Vagina (tissue), 2 donors: Measurements from ENCODE around the gene TTC13. TPM values are rescaled to one million over a fixed set of nuclear protein-coding genes. Genes with fewer than 3 reads are reported as not detected.

Experiments
- DNase-seq, 2 donors: peaks; one replicate each; pipeline ENCODE4 v3.0.0-alpha.2; 2017; ENCODE audit errors: extremely low spot score in 2 of 2
- H3K27ac ChIP-seq: fragments of 200-600 bp; sonication (generic); one replicate; pipeline ENCODE4 v1.5.1; 2019
- H3K27me3 ChIP-seq: fragments of 200-600 bp; sonication (generic); one replicate; pipeline ENCODE4 v1.5.1; 2019
- H3K36me3 ChIP-seq, 2 donors: fragments of 200-600 bp; sonication (generic); one replicate each; pipeline ENCODE4 v1.5.1; 2017 to 2019
- H3K4me1 ChIP-seq: fragments of 200-600 bp; sonication (generic); one replicate; pipeline ENCODE4 v1.5.1; 2019
- H3K4me3 ChIP-seq, 2 donors: fragments of 200-600 bp; sonication (generic); 1 replicate in 1 of 2; 2 replicates in 1 of 2; pipeline ENCODE4 v1.5.1; 2016 to 2019
- H3K9me3 ChIP-seq: fragments of 200-600 bp; sonication (generic); one replicate; pipeline ENCODE4 v1.5.1; 2019
- CTCF ChIP-seq, 3 experiments: fragments of 450-650 bp in 2 of 3; fragments of 200-600 bp in 1 of 3; sonication (generic) in 1 of 3; IDR thresholded peaks; one replicate each; pipeline ENCODE4 v1.5.1; 2017 to 2019; ENCODE audit warnings: antibody characterized with exemption in 3 of 3, mild to moderate bottlenecking in 2 of 3, moderate library complexity in 2 of 3
- POLR2A ChIP-seq, 2 donors: fragments of 450-650 bp; IDR thresholded peaks; one replicate each; pipeline ENCODE4 v1.6.1; 2017; ENCODE audit warnings: antibody characterized with exemption in 2 of 2, mild to moderate bottlenecking in 2 of 2, moderate library complexity in 2 of 2
- POLR2AphosphoS5 ChIP-seq, 2 donors: sonication (generic); formaldehyde crosslinking; IDR thresholded peaks; one replicate each; pipeline ENCODE4 v1.9.0; 2017; ENCODE audit warnings: antibody characterized with exemption in 2 of 2, mild to moderate bottlenecking in 2 of 2, low read depth in 1 of 2; ENCODE audit not compliant: insufficient read depth in 1 of 2
- intact Hi-C: fragments of 100-400 bp; cut with DNase I; formaldehyde crosslinking; loops from one replicate; pipeline ENCODE4 v1.15.1; 2023
- total RNA-seq: library from RNA; depleted of rRNA; stranded (reverse); fragments of >200 nt; gene quantifications from one replicate; pipeline ENCODE4 v1.2.3, GENCODE V29; 2016

TTC13 gene
- total RNA-seq, 1 donor from 2014 or later = 37.1 TPM

GRCh38 chr1:230906226-230906625 lies 72.4 kb downstream of the TTC13 start:
- no peaks in the 10 kb centered on the region for H3K27me3 ChIP-seq
- H3K36me3 ChIP-seq = peaks cover 0 to 7% of the 10 kb centered on the region in 2 donors
- TF ChIP-seq CTCF (IDR thresholded peaks at IDR 0.05) (no peak), POLR2A (IDR thresholded peaks at IDR 0.05) (no peak), POLR2AphosphoS5 (IDR thresholded peaks at IDR 0.05; ENCODE audit: insufficient read depth in 1 of 2, low read depth in 1 of 2) (no peak)
- H3K4me1 ChIP-seq = peaks cover 12% of the 10 kb centered on the region
- no peaks in the 10 kb centered on the region for H3K9me3 ChIP-seq
- H3K27ac ChIP-seq = peak overlapping the region; percentile 41
- H3K4me3 ChIP-seq = no peak overlapping the region
- DNase-seq = no peak
- intact Hi-C loops = no loop called here

GRCh38 chr1:230905733-230906132 lies 72.9 kb downstream of the TTC13 start:
- TF ChIP-seq CTCF (IDR thresholded peaks at IDR 0.05) (no peak), POLR2AphosphoS5 (IDR thresholded peaks at IDR 0.05; ENCODE audit: insufficient read depth in 1 of 2, low read depth in 1 of 2) (no peak), POLR2A (IDR thresholded peaks at IDR 0.05) (no peak)
- Histone ChIP-seq H3K4me3 (no peak overlapping the region), H3K36me3 (peaks cover 0 to 7% of the 10 kb centered on the region in 2 donors), H3K27me3 (no peaks in the 10 kb centered on the region), H3K27ac (peak overlapping the region; percentile 41), H3K9me3 (no peaks in the 10 kb centered on the region), H3K4me1 (peaks cover 9% of the 10 kb centered on the region)
- no peak for DNase-seq
- intact Hi-C loops = no loop called here

GRCh38 chr1:230902349-230902923 lies 76.2 kb downstream of the TTC13 start:
- no peak for DNase-seq

GRCh38 chr1:230901671-230902070 lies 77.0 kb downstream of the TTC13 start:
- TF ChIP-seq CTCF (IDR thresholded peaks at IDR 0.05) = no peak
- no peak for TF ChIP-seq POLR2AphosphoS5 (IDR thresholded peaks at IDR 0.05; ENCODE audit: insufficient read depth in 1 of 2, low read depth in 1 of 2)
- no peak for TF ChIP-seq POLR2A (IDR thresholded peaks at IDR 0.05)
- intact Hi-C loops = no loop called here
- no peak for DNase-seq

More at GRCh38 chr1:230902349-230902923, 76.2 kb downstream of the TTC13 start:
- H3K27ac ChIP-seq = no peak overlapping the region
- H3K36me3 ChIP-seq = no peaks in the 10 kb centered on the region
- no peaks in the 10 kb centered on the region for H3K9me3 ChIP-seq
- no peak overlapping the region for H3K4me3 ChIP-seq
- H3K27me3 ChIP-seq = no peaks in the 10 kb centered on the region
- intact Hi-C loops = no loop called here
- H3K4me1 ChIP-seq = no peaks in the 10 kb centered on the region
- TF ChIP-seq CTCF (IDR thresholded peaks at IDR 0.05) = no peak
- no peak for TF ChIP-seq POLR2AphosphoS5 (IDR thresholded peaks at IDR 0.05; ENCODE audit: insufficient read depth in 1 of 2, low read depth in 1 of 2)
- no peak for TF ChIP-seq POLR2A (IDR thresholded peaks at IDR 0.05)

GRCh38 chr1:230900984-230901383 lies 77.7 kb downstream of the TTC13 start:
- H3K4me3 ChIP-seq = no peak overlapping the region
- DNase-seq = no peak
- intact Hi-C loops = no loop called here
- TF ChIP-seq POLR2AphosphoS5 (IDR thresholded peaks at IDR 0.05; ENCODE audit: insufficient read depth in 1 of 2, low read depth in 1 of 2) (no peak), POLR2A (IDR thresholded peaks at IDR 0.05) (no peak), CTCF (IDR thresholded peaks at IDR 0.05) (no peak)
- no peak overlapping the region for H3K27ac ChIP-seq
- H3K27me3 ChIP-seq = no peaks in the 10 kb centered on the region
- H3K36me3 ChIP-seq = no peaks in the 10 kb centered on the region
- H3K9me3 ChIP-seq = no peaks in the 10 kb centered on the region
- H3K4me1 ChIP-seq = no peaks in the 10 kb centered on the region

More at GRCh38 chr1:230901671-230902070, 77.0 kb downstream of the TTC13 start:
- no peaks in the 10 kb centered on the region for H3K4me1 ChIP-seq
- no peaks in the 10 kb centered on the region for H3K9me3 ChIP-seq
- no peaks in the 10 kb centered on the region for H3K27me3 ChIP-seq
- H3K4me3 ChIP-seq = no peak overlapping the region
- H3K27ac ChIP-seq = no peak overlapping the region
- no peaks in the 10 kb centered on the region for H3K36me3 ChIP-seq
